ENCODE measurements around the gene SELENOO.

The SELENOO gene

GRCh38 chr22:50257041-50257440 is 56.2 kb downstream of the SELENOO start:
- no peak for DNase-seq

GRCh38 chr22:50257451-50258360 is 56.9 kb downstream of the SELENOO start:
- no peak for DNase-seq

DNA sequence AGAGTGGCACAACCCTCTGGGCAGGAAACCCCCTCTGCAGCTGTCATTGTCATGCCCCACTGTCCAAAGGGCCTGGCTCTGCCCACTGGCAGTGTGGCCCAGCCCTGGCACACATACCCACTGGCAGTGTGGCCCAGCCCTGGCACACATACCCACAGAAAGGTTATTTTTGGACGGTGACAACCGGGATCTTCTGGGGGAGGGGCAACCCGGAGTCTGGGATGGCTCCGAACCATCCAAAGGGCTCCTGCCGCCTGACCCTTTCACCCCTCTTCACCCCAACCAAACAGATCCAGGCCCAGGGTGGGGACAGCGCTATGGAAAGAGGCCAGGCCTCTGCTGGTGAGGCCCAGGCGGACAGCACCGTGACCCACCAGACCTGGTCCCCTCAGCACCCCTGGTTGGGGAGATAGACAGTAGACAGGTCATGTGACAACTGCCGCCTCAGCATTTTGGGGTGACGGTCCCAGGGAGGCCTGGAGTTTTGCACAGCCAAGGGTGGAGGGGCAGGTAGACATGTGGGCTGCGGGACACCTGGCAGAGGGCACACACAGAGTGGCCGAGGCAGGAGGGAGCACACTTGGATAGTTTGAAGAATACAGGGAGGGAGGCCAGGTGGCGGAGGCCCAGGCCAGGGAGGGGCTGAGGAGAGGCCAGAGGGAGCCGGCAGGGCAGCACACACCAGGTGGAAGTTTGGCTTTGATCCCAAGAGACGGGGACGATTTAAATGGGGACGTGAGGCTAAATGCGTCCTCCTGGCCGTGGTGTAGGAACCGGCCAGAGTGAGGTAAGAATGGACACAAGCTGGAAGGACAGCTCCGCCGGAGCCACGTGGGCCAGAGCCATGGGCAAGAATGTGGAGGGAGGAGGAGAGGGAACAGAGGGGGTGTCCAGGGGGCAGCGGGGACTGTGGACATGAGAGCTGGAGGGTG is 57.8 kb downstream of the SELENOO start:
- no peak for DNase-seq

DNA sequence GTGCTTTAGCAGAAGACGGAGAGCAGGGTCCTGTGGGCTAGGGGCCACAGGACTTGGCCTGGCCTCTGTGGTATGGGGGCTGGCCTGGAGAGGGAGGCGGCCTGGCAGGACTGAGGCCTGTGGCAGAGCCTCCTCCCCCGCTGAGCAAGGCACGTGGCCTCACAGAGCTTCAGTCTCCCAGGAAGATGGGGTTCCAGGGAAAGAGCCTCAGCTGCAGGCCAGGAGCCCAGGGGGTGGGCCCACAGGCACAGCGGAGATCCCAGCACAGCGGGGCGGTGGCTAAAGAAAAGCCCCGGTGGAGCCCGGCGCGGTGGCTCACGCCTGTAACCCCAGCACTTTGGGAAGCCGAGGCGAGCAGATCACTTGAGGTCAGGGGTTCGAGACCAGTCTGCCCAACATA is 58.5 kb downstream of the SELENOO start:
- no peak for DNase-seq

GRCh38 chr22:50260434-50260800 is 59.6 kb downstream of the SELENOO start:
- DNase-seq, result no peak

- peak; percentile 46 for DNase-seq
Observed at GRCh38 chr22:50260801-50261614, 60.2 kb downstream of the SELENOO start.

DNA sequence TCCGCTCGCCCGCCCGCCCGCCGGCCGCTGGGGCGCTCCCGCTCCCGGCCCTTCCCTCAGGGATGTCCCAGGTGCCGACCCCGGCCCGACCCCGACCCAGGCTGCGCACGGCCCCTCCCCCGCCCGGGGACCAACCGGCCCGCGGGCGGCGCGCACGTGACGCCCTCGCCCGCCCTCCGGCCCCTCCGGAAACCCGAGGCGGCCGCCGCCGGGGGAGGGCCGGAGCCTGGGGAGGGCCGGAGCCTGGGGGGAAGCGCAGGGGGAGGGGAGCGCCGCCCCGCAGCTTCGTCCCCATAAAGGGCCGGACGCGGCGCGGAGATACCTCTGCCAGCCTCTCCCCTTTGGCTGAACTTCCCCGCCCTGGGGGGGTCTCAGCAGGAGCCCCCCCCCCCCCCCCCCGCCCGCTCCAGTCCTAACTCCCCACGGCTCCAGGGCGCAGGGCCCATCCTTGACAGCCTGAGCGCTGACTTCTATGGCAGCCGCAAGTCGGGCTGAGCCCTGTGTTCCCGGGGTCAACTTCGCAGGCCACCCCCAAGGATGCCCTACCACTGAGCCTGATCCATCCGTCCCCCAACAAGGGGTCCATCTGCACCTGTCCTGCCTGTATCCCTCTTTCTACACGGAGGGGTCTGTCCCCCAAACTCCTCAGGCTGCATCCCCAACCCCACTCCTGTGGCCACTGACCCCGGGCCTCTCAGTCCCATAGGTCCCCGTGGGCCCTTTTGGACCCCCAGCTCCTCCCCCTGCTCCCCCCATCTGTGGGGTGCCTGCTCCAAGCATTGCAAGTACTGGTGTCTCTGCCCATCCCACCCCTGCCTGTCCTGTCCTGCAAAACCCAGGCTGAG is 61.0 kb downstream of the SELENOO start, which contains the start of gene MAPK12:
Gene MAPK12 (minus strand): TSS at position 69 of the 845 bp plus-strand sequence. CDS start 174 bp downstream, outside the sequence.
- DNase-seq, result no peak

GRCh38 chr22:50262460-50262911 is 61.7 kb downstream of the SELENOO start:
- DNase-seq, result no peak

DNA sequence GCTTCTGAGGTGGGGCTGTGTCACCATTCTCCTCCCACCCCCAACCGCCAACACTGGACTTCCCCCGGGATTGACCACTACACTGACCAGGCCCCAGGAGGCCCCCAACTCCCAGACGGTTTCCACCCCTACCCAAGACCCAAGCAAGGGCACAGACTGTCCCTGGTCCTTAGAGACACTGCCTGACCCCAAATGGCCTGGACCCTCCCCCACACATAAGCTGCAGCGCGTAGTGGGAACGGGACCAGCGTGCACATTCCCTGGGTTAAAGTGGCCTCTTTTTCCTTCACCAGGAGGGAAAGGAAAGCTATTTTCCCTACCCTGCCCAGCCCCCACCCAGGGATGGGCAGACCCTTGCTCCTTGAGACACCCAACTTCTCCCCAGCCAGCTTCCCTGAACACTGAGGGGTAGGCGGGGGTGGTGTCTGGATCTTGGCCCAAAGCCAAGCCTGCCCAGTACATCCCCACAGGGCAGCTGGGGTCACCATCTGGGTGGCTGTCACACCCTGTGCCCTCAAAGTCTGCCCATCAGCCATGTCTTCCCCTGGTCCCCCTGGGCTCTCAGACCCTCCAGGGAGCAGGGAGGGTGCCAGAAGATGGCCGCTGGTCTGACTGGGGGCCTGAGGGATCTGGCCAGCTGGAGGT is 62.3 kb downstream of the SELENOO start:
- DNase-seq, result no peak

DNA sequence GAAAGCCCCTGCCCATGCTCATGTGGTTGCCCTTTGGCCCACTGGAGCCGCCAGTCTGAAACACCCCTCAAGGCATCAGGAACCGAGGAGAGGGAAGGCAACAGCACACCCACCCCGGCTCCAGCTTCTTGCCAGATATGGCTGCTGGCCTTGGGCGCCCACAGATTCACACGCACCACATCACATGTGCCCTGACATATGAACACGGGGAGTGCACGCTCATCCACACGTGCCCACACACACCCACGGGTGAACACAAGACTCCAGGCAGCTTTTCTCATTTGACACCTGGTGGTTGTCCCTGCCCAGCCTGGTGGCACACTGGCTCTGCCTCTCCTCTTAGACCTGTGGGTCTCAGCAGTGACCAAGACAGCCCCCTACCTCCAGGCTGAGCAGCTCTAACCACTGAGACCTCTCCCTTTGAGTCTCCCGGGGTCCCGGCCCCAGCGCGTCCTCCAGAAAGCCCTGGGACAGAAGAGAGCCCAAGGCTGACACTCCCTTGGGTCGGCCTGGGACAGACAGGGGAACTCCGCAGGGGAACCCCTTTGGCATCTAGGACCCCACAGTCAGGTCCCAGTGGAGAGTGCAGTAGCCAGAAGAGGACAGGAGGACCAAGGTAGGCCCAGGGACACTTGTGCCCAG is 63.4 kb downstream of the SELENOO start:
- no peak for DNase-seq

GRCh38 chr22:50264946-50265669 is 64.3 kb downstream of the SELENOO start:
- DNase-seq, result no peak

- no peak for DNase-seq
Observed at GRCh38 chr22:50266994-50267393, 66.2 kb downstream of the SELENOO start.

Data from suppressor macrophage treated with lipopolysaccharide for 4 hours (primary cell).